GM21381 (cell line): Measurements from ENCODE around the gene CTTN.

ENCODE experiments used
- ATAC-seq: cut with Tn5 transposase; IDR thresholded peaks from one replicate; pipeline ENCODE4 v1.9.1; 2021; ENCODE audit warnings: mild to moderate bottlenecking, moderate library complexity; ENCODE audit not compliant: unreplicated experiment

The CTTN gene

DNA sequence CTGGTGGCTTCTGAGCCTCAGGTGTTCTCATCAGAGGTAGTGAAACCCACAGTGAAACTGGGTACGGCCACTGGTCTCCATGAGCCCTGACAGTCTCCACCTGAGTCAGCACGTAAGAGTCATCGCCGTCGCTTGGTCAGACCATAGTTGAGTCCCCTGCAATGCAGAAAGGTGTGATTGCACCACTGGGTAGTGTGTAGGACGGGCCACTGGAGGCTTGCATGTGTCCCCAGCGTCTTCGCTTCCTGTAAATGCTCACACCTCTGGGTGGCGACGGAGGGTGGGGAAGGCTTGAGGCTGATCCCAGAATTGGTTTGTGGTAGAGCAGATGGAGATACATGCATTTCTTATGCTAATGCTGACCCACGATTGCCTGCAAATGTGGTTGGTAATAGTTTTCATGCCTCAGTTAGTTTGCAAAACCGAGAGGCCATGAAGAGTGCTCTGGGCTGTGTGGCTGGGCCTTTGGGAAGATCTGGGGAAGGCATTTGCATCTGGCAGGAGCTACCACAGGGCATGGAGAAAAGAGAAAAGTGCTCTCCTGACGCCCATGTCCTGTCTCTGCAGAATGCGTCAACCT, 26.5 kb downstream of the CTTN start:
- no peak for ATAC-seq

- no peak for ATAC-seq
Measured at GRCh38 chr11:70427436-70427835, 29.1 kb downstream of the CTTN start.

- no peak for ATAC-seq
Measured at GRCh38 chr11:70428701-70429427, 30.5 kb downstream of the CTTN start.

DNA sequence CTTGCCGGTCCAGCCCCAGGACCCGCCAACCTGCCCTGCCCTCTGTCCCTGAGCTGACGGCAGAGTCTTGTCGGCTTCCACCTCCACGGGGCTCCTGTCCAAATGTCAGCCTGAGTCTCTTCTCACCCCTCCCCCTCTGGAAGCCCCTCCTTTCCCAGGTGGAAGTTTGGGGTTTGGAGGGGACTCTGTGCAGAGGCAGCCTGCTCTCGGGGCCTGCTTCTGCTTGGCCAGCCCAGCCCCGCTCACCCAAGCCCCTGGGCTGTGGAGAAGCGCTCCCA, 31.0 kb downstream of the CTTN start:
- no peak for ATAC-seq

GRCh38 chr11:70429724-70430521, 31.6 kb downstream of the CTTN start:
- no peak for ATAC-seq

- ATAC-seq = no peak
Measured at GRCh38 chr11:70430671-70431574, 32.6 kb downstream of the CTTN start.

GRCh38 chr11:70431611-70432010, 33.3 kb downstream of the CTTN start:
- ATAC-seq = no peak

DNA sequence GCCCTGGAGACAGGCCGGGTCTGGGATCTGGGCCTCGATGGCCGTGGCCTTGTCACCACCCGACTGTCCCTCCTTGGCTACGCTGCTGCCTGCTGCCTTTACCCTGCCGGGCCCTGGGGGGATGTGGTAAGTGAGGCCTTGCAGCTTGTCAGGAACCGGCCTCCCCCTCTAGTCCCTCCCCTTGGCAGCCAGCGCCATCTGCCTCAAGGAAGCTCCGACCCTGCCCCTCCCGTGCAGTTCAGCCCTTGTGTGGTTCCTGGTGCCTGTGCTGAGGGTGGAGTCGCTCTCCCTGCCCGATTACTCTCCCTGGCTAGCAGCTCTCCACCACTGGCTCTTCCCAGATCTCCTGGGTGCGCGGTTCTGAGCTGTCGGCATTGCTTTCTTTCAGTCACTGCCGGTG, 33.7 kb downstream of the CTTN start:
- no peak for ATAC-seq

DNA sequence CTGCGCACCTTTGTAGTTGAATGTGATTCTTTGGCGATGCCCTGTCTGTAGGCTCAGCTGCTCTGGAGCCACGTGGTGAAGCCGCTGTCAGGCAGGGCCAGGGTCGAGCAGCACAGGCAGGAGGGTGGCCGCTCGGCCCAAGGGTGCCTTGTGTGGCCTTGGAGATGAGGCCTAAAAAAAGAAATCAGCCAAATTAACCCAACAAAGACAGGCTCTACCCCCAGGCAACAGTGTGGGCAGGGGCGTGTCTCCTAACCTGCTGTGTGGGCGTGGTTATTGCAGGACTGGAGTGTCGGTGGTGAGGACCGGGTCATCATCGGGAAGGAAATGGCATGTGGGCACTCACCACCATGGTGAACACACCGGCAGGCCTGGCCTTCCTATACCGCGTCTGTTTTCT, 34.3 kb downstream of the CTTN start:
- no peak for ATAC-seq

DNA sequence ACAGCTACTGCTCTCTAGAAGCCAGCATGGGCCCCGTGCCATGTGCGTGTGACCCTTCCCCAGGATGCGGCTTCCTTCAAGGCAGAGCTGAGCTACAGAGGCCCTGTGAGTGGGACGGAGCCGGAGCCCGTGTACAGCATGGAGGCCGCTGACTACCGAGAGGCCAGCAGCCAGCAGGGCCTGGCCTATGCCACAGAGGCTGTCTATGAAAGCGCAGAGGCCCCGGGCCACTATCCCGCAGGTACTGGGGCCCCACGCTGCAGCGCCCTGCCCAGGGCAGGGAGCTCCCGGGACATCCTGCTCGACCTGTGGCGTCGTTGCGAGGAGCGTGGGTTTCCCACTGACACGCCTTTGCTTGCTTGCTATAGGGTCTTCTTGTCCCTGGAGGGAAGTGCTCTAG, 34.7 kb downstream of the CTTN start:
- no peak for ATAC-seq

- ATAC-seq = no peak
Measured at GRCh38 chr11:70433526-70433925, 35.2 kb downstream of the CTTN start.

DNA sequence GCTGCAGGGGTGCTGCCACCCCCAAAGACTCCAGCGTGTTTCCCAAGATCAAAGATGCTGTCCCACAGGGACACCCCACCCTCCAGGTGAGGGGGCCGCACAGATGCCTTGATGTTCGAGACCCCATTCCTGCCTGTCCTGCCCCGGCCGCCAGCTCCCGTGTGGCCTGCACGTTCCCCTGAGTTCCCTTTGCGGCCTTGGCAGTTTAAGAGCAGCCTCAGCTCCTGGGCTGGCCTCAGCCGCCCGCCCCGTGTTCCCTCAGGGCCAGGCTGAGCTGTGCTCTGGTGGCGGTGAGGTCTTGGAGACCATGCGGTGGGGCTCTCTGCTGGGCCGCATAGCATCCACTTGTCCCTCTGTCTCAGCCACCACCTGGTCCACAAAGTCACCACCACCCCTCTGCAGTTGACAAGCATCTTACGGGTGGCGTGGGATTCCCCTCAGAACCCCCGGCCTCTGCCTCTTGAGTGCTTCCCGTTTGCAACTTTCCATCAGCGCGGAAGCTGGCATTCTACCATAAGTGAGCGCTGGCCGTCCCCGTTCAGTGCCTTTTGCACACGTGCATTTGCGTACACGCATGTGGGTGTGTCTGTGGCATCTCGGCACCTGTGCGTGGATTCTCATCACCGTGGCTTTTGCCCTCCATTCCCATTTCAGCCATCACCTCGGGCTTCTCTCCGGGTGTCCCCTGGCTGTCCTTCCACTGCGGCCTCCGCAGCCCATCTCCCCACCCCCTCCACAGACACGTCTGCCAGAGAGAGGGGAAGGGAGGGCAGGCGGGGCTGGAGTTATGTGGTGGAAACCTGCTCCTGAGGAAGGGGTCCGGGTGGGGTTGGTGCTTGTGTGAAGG, 35.9 kb downstream of the CTTN start:
- no peak for ATAC-seq

GRCh38 chr11:70434813-70435278, 36.5 kb downstream of the CTTN start:
- ATAC-seq = no peak

GRCh38 chr11:70435361-70435760, 37.0 kb downstream of the CTTN start:
- ATAC-seq = no peak

- ATAC-seq = no peak
Measured at GRCh38 chr11:70435765-70436500, 37.6 kb downstream of the CTTN start.

DNA sequence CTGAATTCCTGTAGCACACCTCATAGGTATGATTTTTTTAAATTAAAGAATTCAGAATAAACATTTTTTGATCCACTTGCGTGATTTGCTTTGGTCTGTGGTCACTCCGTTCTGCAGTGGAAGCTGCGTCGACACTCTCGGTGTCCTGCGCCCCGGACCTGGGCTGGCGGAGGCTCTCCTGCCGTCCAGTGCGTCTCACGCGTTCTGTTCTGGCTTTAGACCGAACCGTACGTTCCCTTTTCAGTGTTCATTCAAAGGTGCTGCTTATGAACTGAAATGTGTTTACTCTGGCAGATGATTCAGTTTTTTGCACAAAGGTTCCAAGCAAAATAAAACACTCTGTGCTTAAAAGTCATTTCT, 38.2 kb downstream of the CTTN start:
- no peak for ATAC-seq

GRCh38 chr11:70437111-70437784, 38.9 kb downstream of the CTTN start:
- no peak for ATAC-seq

- no peak for ATAC-seq
Measured at GRCh38 chr11:70440206-70440605, 41.9 kb downstream of the CTTN start.

- ATAC-seq = no peak
Measured at GRCh38 chr11:70443773-70444030, 45.4 kb downstream of the CTTN start.
